ENCODE measurements around the gene COX7C.
"Not testable (repeated sequence)": the region's sequence is repeated elsewhere in the genome, so short reads cannot be mapped to it uniquely, and the experiment has no call there.

Gene COX7C

GRCh38 chr5:86617756-86618576, at the start of gene COX7C:
COX7C (plus strand) TSS chr5:86617941; CDS start chr5:86618056, 115 bp downstream.
- peak; percentile 94 for DNase-seq

GRCh38 chr5:86569522-86570426, 48.0 kb upstream of the COX7C start:
- not testable (repeated sequence) for DNase-seq

- DNase-seq: no peak
Measured at GRCh38 chr5:86570427-86571083, 47.2 kb upstream of the COX7C start.

GRCh38 chr5:86571109-86571508, 46.6 kb upstream of the COX7C start:
- not testable (repeated sequence) for DNase-seq

- DNase-seq: no peak
Measured at GRCh38 chr5:86572825-86573517, 44.8 kb upstream of the COX7C start.

- no peak for DNase-seq
Measured at GRCh38 chr5:86579502-86579901, 38.2 kb upstream of the COX7C start.

GRCh38 chr5:86596476-86596875, 21.3 kb upstream of the COX7C start:
- DNase-seq: no peak

GRCh38 chr5:86605881-86606280, 11.9 kb upstream of the COX7C start:
- DNase-seq: no peak

- DNase-seq: no peak
Measured at GRCh38 chr5:86613455-86613854, 4.3 kb upstream of the COX7C start.

- no peak for DNase-seq
Measured at GRCh38 chr5:86617309-86617755, 409 bp upstream of the COX7C start.

- DNase-seq: no peak
Measured at GRCh38 chr5:86623785-86624483, 6.2 kb downstream of the COX7C start.

GRCh38 chr5:86625148-86625547, 7.4 kb downstream of the COX7C start:
- no peak for DNase-seq

GRCh38 chr5:86626149-86626548, 8.4 kb downstream of the COX7C start:
- no peak for DNase-seq

- DNase-seq: no peak
Measured at GRCh38 chr5:86631165-86631564, 13.4 kb downstream of the COX7C start.

GRCh38 chr5:86640998-86641397, 23.3 kb downstream of the COX7C start:
- no peak for DNase-seq

- DNase-seq: no peak
Measured at GRCh38 chr5:86644843-86645242, 27.1 kb downstream of the COX7C start.

GRCh38 chr5:86645885-86646284, 28.1 kb downstream of the COX7C start:
- no peak for DNase-seq

- no peak for DNase-seq
Measured at GRCh38 chr5:86646671-86647070, 28.9 kb downstream of the COX7C start.

- no peak for DNase-seq
Measured at GRCh38 chr5:86649832-86650505, 32.2 kb downstream of the COX7C start.

- DNase-seq: not testable (repeated sequence)
Measured at GRCh38 chr5:86660771-86661170, 43.0 kb downstream of the COX7C start.

- no peak for DNase-seq
Measured at GRCh38 chr5:86664173-86664572, 46.4 kb downstream of the COX7C start.

Data from activated T-cell treated with anti-CD3 and anti-CD28 coated beads for 4 hours (primary cell).